G401.6 (cell line): ENCODE data around the gene TMEM59L.
"Not testable (repeated sequence)": the region's sequence is repeated elsewhere in the genome, so short reads cannot be mapped to it uniquely, and the experiment has no call there.

Source experiments
- FAIRE-seq: peaks from 2 replicates; lab custom pipeline; 2012; peaks lifted over from hg19 to GRCh38; lab: Jason Lieb, UNC

TMEM59L gene

DNA sequence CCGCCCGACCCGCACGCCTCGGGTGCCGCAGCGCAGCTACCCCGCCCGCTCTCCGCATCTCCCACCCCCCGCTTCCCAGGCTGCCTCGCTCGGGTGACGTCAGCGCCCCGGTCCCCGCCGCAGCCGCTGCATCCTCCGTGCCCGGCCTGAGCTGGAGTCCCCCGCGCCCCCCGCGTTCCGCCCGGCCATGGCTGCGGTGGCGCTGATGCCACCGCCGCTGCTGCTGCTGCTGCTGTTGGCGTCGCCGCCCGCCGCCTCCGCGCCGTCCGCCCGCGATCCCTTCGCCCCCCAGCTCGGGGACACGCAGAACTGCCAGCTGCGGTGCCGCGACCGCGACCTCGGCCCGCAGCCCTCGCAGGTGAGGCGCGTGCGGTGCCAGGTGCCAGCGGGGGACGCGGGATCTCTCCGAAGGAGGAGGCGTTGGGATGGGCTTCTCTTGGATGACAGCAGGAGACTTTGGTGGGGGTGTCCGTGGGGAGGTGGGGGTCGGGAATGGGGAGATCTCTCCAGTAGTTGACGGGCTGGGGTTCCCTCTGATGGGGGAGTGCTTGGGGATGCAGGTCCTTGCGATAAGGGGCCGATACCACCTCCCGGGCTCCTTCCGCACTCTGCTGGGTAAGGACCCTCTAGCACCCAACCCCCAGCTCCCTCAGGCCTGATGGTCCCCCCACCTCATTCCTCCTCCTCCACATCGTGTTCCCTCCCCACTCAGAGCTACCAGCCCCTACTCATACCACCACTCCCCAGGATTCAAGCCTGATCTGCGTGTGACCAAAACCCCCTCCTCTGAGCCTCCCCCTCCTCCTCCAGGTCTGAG lies at the start of gene TMEM59L:
TMEM59L (plus strand) TSS at position 99 of the 817 bp plus-strand sequence; CDS start at position 188, 89 bp downstream.
- no peak for FAIRE-seq

DNA sequence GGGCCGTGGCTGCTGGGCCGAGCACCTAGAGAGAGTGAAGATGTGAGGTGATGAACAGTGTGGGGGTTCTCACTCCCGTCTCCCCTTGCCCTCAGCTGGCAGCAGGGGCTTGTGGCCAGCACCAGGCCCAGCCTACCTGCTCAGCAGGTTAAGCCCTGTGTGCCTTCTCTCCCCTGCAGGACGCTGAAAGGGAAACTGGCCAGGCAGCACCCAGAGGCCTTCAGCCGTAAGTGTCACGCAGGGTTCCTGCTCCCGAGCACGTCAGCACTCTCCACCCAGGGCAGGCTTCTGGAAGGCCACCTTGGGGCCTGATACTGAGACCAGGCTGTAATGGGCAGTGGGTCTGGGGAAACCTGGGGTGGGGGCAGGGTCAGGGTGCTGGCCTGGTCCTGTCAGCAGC lies 45.7 kb upstream of the TMEM59L start:
- no peak for FAIRE-seq

DNA sequence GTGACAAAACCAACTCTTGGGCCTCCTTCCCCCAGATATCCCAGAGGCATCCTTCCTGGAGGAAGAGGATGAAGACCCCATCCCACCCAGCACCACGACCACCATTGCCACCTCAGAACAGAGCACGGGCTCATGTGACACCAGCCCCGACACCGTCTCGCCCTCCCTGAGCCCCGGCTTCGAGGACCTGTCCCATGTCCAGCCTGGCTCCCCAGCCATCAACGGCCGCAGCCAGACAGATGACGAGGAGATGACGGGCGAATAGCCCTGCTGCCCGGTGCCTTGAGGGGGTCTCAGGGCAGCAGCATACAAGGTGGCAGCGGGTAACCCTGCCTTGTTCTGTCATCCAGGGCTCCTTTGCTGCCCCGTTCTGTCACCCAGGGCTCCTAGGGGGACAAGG lies 44.3 kb upstream of the TMEM59L start:
- no peak for FAIRE-seq

DNA sequence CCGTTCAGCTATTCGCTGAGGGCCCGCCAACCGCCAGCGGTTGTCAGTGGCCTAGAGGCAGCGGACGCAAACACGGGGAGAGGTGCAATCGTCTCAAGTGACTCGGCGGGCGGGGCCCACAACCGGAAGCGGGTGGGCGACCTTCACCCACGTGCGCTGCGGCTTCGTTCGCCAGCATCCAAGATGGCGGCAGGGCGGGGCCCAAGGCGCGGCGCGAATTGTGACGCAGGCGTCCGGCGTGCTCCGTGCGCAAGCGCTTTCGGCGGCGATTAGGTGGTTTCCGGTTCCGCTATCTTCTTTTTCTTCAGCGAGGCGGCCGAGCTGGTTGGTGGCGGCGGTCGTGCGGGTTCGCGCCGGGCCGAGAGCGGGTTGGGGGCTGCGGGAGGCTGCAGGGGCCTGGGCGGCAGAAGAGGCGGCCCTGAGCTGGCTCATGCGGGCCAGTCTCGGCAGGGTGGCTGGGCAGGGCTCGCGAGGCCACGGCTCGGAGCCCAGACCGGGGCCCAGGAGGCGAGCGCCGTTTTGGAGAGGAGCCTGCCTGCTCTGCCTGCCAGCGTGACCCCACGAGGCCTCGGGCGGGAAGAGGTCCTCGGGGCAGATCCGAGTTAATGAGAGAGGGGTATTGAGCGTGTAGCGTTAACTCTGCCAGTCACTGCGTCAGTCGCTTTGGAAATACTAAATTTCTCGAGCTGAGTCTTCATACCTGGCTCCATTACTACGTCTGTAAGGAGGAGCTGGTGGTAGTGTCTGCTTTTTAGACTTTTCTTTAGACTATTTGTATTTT lies 40.9 kb upstream of the TMEM59L start, which contains the start of gene UBA52:
UBA52 (plus strand) TSS at position 294 of the 781 bp plus-strand sequence. CDS start 1,444 bp downstream, outside the sequence.
- peak; percentile 98 for FAIRE-seq

DNA sequence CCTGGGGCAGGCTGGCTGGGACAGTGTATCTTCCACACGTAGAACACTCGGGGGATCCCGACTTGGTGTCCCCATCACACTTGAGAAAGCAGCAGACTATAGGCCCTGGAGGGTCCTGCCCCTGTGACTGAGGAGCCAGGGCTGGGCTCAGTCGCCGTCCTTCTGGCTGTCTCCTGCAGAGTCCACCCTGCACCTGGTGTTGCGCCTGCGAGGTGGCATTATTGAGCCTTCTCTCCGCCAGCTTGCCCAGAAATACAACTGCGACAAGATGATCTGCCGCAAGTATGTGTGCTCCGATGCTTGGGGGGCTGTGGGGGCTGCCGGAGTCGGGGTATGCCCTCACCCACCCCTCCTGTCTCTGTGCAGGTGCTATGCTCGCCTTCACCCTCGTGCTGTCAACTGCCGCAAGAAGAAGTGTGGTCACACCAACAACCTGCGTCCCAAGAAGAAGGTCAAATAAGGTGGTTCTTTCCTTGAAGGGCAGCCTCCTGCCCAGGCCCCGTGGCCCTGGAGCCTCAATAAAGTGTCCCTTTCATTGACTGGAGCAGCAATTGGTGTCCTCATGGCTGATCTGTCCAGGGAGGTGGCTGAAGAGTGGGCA lies 37.9 kb upstream of the TMEM59L start:
- no peak for FAIRE-seq

DNA sequence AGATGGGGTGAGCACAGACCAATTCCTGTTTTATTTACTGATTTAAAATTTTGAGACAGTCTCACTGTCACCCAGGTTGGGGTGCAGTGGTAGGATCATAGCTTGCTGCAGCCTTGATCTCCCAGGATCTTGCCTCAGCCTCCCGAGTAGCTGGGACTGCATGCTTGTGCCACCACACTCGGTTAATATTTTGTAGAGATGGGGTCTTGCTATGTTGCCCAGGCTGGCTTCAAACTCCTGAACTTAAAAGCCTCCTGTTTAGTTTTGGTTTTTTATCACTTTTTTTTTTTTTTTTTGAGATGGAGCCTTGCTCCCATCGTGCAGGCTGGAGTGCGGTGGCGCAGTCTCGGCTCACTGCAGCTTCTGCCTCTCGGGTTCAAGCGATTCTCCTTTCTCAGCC lies 36.3 kb upstream of the TMEM59L start:
- no peak for FAIRE-seq

DNA sequence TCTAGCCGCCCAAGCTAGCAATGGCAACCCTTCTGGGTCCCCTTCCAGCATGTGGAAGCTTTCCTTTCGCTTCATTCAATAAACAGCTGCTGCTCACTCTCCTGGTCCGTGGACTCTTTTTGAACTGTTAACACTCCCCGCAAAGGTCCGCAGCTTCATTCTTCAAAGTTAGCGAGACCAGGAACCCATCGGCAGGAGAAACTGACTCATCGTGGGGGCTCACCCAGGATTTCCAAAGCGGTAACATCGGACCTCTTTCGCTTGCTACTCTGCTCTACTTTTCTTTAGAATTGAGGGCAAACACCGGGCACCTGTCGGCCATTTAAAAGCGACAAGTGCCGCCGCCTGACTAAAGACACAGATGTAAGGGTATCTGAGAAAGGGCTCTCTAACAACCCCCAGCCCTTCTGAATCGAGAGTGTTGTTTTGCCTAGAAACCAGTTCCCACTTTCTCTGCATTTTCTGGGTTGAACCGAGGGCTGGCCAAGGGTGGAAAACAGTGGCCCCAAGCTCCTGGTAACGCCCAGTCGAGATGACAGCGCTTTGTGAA lies 35.2 kb upstream of the TMEM59L start:
- no peak for FAIRE-seq

DNA sequence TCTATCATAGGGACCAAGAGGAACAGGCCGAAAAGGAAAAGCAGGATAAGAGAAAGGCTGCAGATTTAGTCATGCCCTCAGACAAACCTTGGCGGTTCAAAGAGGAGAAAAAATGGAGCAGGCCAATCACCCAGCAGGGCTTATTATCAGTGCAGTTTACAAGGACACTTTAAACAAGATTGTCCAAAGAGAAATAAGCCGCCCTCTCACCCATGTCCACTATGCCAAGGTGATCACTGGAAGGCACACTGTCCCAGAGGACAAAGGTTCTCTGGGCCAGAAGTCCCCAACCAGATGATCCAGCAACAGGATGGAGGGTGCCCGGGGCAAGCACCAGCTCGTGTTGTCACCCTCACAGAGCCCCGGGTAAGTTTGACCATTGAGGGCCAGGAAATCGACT lies 32.4 kb upstream of the TMEM59L start:
- FAIRE-seq = no peak

DNA sequence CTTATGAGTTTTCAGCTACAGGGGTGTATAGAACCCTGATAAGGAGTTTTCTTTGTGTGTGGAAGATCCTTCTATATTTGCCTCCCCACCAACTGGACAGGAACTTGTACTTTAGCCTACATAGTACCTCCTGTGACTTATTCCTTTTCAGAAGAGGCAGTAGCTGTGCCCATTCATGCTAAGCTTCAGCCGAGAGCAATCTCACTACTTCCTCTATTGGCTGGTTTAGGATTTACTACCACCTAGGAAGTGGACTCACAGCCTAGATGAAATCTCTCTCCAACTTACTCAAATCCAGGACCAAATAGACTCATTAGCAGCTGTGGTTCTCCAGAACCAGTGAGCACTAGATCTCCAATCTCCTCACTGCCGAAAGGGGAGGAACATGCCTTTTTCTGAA lies 26.4 kb upstream of the TMEM59L start:
- FAIRE-seq = no peak

DNA sequence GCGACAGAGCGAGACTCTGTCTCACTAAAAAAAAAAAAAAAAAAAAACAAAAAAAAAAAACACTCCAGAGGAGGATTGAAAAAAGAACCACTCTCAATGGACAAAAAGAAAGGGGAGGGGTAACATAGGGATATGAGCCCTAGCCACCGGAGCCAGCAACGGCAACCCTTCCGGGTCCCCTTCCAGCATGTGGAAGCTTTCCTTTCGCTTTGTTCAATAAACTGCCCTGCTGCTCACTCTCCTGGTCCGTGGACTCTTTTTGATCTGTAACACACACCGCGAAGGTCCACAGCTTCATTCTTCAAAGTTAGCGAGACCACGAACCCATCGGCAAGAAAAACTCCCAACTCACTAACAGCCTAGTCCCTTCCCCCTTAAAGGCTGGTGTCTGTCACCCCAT lies 25.1 kb upstream of the TMEM59L start:
- no peak for FAIRE-seq

DNA sequence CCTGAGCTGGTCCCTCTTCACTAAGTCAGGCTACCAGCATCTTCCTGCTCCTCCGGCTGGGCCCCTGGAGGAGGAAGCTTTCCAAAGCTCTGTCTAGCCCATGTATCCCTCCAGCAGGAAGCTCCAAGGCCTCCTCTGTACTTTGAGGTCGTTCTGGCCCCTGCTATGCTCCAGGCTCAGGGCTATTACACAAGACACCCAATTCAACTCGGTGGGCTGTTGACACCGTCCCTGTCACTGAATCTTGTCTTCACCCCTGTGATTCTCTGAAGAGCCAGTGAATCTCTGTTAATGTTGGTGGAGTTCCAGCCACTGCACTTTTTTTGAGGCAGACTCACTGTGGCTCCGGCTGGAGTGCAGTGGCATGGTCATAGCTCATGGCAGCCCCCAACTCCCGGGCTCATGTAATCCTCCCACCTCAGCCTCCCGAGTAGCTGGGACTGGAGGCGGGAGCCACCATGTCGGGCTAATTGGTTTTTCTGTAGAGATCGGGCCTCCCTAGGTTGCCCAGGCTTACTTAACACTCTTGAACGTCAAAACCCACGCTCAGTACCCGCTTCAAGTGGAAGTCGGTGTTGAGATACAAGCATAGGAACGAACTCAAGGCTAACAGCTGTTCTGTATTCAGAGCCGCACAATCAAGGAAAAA lies 24.6 kb upstream of the TMEM59L start:
- FAIRE-seq = no peak

DNA sequence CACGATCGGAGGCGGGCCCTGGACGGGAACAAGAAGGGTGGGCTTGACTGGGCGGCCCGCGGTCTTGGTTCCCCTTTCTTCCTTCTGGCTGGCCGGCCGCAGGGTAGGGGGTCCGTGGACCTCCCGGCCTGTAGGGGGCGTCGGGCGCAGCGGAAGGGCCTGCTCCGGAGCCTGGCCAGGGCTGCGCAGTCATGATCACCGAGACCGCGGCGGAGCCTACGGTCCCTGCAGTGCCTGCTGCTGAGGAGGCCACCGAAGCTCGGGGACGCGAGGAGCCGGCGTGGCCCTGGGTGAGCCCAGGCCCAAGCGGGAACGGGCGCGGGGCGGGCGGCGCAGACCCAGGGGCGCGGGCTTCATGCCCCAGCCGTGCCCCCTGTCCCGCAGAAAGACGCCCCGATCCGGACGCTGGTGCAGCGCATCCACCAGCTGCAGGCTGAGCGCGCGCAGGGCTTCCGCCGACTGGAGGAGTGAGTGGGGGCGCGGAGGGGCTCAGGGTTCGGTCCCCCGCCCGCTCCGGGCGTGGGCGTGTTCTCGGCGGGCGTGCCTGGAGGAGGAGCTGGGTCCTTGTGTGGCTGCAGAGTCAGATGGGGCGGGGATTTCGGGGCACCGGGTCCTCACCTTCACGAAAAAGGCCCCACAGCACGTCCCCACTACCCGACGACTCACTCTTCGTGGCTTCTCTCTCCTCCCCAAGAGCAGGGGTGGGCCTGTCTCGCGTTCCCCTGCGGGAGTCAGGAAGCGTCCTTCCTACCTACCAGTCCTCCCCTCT lies 23.9 kb upstream of the TMEM59L start, which contains the start of gene REX1BD:
REX1BD (plus strand) TSS at position 188 of the 769 bp plus-strand sequence; CDS start at position 192, 4 bp downstream.
- peak; percentile 17 for FAIRE-seq

DNA sequence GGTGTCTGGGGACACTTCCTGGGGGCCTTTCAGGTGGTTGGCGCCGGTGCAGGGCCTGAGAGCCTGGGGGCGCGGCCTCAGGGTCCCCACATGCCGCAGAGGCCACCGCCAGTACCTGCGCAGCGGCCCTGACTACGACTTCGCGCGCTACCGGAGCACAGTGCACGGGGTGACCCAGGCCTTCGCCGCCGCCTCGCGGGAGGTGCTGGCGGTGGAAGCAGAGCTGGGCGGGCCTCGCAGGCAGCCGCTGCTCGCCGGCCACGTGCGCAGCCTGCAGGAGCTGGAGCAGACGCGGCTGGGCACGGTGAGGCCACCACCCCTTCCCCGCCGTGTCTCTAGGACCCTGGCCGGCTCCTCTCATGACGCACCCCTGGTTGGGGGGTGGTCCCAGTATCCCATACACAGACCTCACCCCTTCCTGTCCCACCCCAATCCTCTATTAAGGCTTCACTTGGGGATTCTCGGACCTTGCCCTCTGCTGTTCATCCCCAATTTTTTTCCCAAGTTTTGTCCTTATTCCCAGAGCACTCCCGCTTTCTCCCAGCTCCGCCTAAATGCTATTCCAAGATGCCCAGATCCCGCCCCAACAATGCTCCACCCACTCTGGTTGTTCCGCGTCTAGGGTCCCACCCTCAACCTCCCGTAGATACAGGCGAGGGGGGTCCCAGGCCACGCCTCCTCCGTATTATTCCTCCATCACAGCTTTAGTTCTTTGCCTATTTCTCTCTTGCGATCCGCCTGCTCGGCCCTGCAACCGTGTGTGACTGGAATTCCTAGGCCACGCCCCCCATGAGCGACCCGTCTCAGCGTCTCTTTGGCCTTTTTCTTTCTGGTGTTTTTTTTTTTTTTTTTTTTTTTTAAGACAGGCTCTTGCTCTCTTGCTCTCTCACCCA lies 23.0 kb upstream of the TMEM59L start:
- peak; percentile 97 for FAIRE-seq

DNA sequence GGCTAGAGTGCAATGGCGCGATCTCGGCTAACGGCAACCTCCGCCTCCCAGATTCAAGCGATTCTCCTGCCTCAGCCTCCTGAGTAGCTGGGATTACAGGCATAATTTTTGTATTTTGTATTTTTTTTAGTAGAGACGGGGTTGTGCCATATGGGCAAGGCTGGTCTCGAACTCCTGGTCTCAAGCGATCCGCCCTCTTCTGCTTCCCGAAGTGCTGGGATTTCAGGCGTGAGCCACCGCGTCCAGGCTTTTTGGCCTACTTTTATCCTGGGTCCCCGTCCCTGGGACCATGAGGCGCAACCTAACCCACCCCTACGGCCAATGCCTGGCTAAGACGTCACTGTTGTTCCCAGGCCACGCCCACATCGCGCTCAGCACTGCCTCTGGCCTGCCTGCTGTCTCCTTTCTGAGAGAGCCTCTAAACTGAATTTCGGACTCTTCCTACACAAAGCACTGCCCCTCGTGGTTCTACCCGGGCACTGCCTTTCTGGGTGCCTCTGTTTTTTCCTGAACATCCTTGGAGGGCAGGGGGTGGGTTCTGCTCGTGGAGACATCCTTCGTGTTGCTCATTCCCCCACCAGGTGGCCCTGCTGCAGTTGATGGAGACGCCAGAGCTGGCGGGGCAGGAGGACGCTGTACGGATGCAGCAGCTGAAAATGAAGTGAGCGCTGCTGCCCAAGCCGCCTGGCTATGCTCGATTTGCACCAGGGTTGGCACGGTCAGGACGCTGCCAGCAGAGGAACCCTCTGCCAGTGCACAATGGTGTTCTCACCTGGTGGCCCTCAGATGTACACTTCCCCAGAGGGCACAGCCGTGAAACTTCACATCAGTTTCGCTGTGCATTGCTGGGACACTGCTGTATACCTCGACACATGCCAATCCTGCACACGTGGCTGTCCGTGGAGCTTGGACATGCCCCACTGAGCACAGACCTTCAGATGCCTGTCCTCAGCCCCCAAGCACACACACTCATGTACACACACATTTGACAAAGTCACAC lies 22.1 kb upstream of the TMEM59L start:
- peak; percentile 97 for FAIRE-seq

DNA sequence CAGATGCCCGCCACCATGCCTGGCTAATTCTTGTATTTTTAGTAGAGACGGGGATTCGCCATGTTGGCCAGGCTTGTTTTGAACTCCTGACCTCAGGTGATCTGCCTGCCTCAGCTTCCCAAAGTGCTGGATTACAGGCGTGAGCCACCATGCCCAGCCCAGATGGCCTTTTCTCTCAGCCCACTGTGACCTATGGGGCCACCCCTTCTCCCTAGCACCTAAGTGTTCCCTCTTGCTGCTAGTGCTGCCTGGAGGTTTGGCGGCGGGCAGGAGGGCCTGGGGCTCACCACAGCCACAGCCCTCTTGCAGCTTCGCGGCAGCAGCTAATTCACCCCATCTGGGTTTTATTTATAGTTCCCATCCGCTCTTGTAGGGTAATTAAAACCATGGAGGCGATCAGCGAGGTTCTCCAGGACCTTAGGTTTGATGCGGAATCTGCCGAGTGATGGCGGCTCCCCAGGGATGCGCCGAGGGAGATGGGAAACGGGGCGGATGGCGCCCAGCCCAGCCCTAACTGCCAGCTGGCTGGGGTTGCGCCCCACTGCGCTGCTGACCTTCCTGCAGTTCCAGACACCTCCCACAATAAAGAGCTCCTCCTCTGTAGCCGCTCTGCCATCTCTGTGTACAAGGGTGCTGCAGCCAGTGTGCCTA lies 20.8 kb upstream of the TMEM59L start:
- no peak for FAIRE-seq

DNA sequence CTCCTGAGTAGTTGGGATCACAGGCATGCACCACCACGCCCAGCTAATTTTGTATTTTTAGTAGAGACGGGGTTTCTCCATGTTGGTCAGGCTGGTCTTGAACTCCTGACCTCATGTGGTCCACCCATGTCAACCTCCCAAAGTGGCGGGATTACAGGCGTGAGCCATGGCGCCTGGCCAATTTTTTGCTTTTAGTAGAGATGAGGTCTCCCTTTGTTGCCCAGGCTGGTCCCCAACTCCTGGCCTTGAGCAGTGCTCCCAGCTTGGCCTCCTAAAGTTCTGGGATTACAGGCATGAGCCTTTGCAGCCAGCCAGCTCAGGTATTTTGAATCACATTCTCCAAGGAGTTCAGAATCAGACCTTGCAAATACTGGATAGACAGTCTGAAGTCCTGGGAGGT lies 19.9 kb upstream of the TMEM59L start:
- not testable (repeated sequence) for FAIRE-seq

DNA sequence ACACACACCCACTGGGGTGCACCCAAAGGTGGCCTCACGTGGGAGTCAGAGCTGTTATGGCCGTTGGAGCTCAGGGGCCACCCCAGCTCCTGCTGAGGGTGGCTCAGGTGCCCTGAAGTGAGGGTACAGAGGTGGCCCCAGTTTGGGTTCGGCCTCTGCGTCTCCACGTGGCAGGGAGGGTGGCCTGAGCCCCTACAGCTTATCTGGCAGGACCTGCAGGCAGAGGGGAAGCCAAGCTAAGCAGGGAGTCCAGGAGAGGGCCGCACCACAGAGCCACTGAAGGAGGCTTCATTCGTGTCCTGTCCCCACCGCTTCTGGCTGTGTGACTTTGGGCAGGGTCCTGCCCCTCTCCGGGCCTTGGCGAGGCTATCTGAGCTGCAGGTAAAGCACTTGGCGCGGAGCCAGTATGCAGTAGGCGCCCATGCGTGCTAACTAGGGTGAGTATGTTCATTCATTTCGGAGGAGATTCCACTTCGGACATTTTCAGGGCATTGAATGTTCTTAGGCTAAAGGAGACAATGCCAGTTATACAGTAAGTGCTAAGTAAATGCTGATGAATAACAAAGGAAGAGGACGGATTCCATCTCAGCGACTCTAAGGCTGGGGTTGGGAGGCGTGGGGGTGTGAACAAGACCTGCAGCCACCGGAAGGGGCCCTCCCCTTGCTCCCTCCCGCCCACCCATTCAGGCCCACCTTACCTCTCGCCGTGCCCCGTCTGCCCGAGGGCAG lies 19.1 kb upstream of the TMEM59L start:
- FAIRE-seq = no peak
